Measurements from ENCODE around the gene TENM4.

TENM4 gene

GRCh38 chr11:79095424-79095823, 345.4 kb downstream of the TENM4 start:
- no peak for DNase-seq (ENCODE audit: low spot score)
- in situ Hi-C loops (cut with MboI; ENCODE audit: low pct_unique_long_range_greater_than_20kb, low sequenced_read_pairs, unreplicated experiment), result loop anchor here (25.0 kb wide), 1 partner anchor 458 kb away; no protein-coding TSS in a partner anchor
- TF ChIP-seq, protein P1, sequence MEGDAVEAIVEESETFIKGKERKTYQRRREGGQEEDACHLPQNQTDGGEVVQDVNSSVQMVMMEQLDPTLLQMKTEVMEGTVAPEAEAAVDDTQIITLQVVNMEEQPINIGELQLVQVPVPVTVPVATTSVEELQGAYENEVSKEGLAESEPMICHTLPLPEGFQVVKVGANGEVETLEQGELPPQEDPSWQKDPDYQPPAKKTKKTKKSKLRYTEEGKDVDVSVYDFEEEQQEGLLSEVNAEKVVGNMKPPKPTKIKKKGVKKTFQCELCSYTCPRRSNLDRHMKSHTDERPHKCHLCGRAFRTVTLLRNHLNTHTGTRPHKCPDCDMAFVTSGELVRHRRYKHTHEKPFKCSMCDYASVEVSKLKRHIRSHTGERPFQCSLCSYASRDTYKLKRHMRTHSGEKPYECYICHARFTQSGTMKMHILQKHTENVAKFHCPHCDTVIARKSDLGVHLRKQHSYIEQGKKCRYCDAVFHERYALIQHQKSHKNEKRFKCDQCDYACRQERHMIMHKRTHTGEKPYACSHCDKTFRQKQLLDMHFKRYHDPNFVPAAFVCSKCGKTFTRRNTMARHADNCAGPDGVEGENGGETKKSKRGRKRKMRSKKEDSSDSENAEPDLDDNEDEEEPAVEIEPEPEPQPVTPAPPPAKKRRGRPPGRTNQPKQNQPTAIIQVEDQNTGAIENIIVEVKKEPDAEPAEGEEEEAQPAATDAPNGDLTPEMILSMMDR (IDR thresholded peaks at IDR 0.05; ENCODE audit: extremely low read depth, insufficient read depth, missing control alignments), result no peak

GRCh38 chr11:79094616-79095015, 346.2 kb downstream of the TENM4 start:
- in situ Hi-C loops (cut with MboI; ENCODE audit: low pct_unique_long_range_greater_than_20kb, low sequenced_read_pairs, unreplicated experiment), result loop anchor here (25.0 kb wide), 1 partner anchor 457 kb away; no protein-coding TSS in a partner anchor
- TF ChIP-seq, protein P1 (IDR thresholded peaks at IDR 0.05; ENCODE audit: extremely low read depth, insufficient read depth, missing control alignments), result no peak
- DNase-seq (ENCODE audit: low spot score), result no peak

DNA sequence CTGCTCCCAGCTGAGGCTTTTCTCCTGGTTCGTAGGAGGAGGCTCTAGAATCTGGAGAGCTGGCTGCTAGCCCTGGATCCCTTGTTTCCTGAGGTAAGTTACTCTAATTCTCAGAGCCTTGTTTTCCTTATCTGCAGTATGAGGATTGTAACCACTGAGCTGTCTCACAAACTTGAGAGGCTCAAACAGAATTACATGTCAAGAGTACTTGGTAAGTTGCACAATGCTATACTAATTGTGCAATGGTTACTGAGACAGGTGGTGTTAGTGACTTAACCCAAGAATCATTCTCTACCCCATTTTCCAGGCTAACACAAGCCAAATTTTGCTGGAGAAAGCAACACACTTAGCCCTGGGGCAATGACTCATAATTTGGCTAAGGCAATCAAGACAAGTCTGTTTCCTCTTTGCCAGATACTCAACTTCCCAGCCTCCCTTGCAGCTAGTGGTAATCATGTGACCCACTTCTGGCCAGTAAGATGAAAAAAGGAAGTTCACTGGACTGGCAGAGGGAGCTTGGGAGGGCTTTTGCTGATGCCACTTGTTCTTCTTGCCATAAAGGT, 348.0 kb downstream of the TENM4 start:
- no peak for DNase-seq (ENCODE audit: low spot score)
- in situ Hi-C loops (cut with MboI; ENCODE audit: low pct_unique_long_range_greater_than_20kb, low sequenced_read_pairs, unreplicated experiment), result loop anchor here (25.0 kb wide), 1 partner anchor 456 kb away; no protein-coding TSS in a partner anchor
- TF ChIP-seq, protein P1 (IDR thresholded peaks at IDR 0.05; ENCODE audit: extremely low read depth, insufficient read depth, missing control alignments), result no peak

DNA sequence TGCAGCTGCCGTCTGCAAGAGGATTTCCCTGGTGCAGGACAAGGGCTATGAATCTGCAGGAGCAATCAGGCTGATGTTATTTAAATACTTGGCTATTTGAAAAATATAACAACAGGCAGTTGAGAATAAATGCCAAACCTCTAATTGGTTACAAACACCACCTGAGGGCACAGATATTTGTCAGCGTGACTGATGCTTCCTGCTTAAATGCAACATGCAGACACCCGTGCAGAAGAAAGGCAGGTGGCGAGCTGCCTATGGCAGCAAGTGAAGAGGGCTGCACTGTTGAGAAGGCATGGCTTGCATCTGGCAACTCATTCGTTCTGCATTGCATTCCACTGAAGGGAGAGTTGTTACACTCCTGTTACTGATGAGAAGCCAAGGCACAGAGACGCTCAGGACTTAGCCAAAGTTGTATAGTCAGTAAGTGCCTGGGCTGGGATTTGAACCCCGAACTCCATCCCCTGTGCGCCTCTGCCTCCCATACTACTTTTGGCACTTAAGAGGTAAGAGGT, 350.6 kb downstream of the TENM4 start:
- in situ Hi-C loops (cut with MboI; ENCODE audit: low pct_unique_long_range_greater_than_20kb, low sequenced_read_pairs, unreplicated experiment), result loop anchor here (25.0 kb wide), 1 partner anchor 453 kb away; no protein-coding TSS in a partner anchor
- DNase-seq (ENCODE audit: low spot score), result no peak
- TF ChIP-seq, protein P1 (IDR thresholded peaks at IDR 0.05; ENCODE audit: extremely low read depth, insufficient read depth, missing control alignments), result no peak

DNA sequence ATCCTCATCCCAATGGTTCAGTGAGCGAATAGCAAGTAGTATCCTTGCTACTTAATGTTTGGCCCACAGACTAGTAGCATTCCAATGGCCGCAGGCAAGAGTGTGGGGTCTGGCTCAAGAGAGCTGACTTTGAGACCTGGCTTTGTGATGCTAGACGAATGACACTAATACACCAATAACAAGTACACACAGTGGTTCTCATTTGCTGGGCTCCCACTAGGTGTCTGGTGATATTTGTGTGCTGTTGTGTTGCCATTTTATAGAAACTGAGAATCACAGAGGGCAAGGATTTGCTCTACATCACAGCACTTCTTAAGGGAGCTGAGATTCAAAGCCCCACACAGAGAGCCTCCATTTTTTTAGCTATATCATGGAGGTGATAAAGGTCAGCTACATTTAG, 351.2 kb downstream of the TENM4 start:
- TF ChIP-seq, protein P1 (IDR thresholded peaks at IDR 0.05; ENCODE audit: extremely low read depth, insufficient read depth, missing control alignments), result no peak
- DNase-seq (ENCODE audit: low spot score), result no peak
- in situ Hi-C loops (cut with MboI; ENCODE audit: low pct_unique_long_range_greater_than_20kb, low sequenced_read_pairs, unreplicated experiment), result loop anchor here (25.0 kb wide), 1 partner anchor 452 kb away; no protein-coding TSS in a partner anchor

DNA sequence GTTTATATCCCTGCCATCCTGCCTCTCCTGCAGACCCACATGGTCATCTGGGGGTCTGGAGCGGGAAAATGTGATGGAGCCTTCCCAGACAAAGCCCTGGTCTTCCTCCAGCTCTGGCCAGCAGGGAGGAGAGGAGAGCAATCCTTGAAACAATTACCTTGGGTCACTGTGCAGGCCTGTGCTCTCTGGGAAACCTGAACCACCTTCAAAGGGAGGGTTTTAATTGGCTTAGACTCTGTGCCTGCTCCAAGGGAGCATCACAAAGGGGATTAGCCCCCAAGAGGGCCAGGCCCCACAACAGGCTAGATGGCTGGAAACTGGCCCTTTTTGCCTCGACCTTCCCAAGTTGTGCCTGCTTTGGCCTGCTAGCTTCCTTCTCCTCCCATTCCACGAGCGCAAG, 351.9 kb downstream of the TENM4 start:
- DNase-seq (ENCODE audit: low spot score), result no peak
- TF ChIP-seq, protein P1 (IDR thresholded peaks at IDR 0.05; ENCODE audit: extremely low read depth, insufficient read depth, missing control alignments), result no peak
- in situ Hi-C loops (cut with MboI; ENCODE audit: low pct_unique_long_range_greater_than_20kb, low sequenced_read_pairs, unreplicated experiment), result loop anchor here (25.0 kb wide), 1 partner anchor 452 kb away; no protein-coding TSS in a partner anchor
